Loucy (cell line): ENCODE data around the gene LRRC46.

Experiments used
- CTCF ChIP-seq: fragments of 200-600 bp; sonication (generic); conservative IDR thresholded peaks from 2 replicates; pipeline ENCODE4 v1.5.1; 2014; ENCODE audit warnings: mild to moderate bottlenecking, antibody characterized with exemption, low read length
- EZH2phosphoT487 ChIP-seq: fragments of 200-600 bp; IDR thresholded peaks from 2 replicates; pipeline ENCODE4 v1.6.1; 2018; ENCODE audit warnings: antibody characterized with exemption, mild to moderate bottlenecking, moderate library complexity, borderline replicate concordance

GRCh38 chr17:47844814-47845715, 13.6 kb downstream of the LRRC46 start:
- peak; percentile 61 for TF ChIP-seq CTCF
- no peak for TF ChIP-seq EZH2phosphoT487
